ENCODE measurements around the gene ZNF155. TPM values are rescaled to one million over a fixed set of nuclear protein-coding genes. Genes with fewer than 3 reads are reported as not detected.
"Not testable (repeated sequence)": the region's sequence is repeated elsewhere in the genome, so short reads cannot be mapped to it uniquely, and the experiment has no call there.

The ZNF155 gene
- total RNA-seq (2014; rRNA removed; shearing (Covaris generic)), result 6.1 and 11.2 TPM in 2 replicates

DNA sequence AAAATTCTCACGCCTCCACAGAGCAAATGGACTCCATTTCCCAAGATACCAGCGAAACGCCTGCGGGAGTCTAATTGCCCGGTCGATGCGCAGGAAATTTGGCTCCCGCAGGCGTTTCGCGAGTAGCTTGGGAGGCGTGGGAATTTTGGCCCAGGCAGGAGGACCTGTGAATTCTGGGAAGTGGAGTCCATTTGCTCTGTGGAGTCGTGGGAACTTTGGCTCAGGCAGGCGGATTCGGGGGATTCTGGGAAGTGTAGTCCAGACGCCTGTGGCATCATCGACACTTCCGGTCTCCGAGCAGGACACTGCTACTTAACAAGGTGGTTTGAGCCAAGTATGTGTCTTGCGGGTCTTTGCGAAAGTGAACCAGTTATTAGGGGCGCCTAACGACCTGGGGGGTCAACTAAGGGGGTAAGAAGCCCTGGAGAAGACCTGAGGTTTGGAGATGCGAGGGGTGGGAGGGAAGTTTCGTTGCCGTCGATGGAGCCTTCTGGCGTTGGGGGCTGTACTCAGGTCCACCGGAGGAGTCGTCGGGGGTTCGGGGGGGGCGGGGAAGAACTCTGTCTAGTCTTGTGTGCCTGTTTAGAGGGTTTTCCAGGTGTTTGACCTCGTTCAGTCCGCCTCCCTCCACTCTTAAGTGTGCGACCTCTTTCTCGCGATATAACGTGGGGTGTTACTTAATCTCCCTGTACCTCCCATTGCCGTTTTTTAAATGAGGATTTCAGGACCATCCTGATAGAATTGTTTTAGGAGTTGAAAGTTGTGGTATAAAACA is at the start of gene ZNF155:
Gene ZNF155 (plus strand): TSS at position 277 of the 775 bp plus-strand sequence. CDS start 4,356 bp downstream, outside the sequence.
- Histone ChIP-seq H3K9me3 (replicated peaks) (peaks cover 7% of the 10 kb centered on the region; the same call in 1 of the 2 replicates), H3K4me3 (peak within 1 kb of the TSS; percentile 54), H3K36me3 (peaks cover 16% of the 10 kb centered on the region), H3K4me1 (replicated peaks) (no peaks in the 10 kb centered on the region), H3K27me3 (replicated peaks) (no peaks in the 10 kb centered on the region), H3K27ac (0 out of 2 replicates have a peak within 1 kb of the TSS, but pooled peaks have one; percentile 21)
- peak; percentile 85 to 95 for DNase-seq (ENCODE audit: low read depth in 1 of 2, low spot score in 2 of 2)

DNA sequence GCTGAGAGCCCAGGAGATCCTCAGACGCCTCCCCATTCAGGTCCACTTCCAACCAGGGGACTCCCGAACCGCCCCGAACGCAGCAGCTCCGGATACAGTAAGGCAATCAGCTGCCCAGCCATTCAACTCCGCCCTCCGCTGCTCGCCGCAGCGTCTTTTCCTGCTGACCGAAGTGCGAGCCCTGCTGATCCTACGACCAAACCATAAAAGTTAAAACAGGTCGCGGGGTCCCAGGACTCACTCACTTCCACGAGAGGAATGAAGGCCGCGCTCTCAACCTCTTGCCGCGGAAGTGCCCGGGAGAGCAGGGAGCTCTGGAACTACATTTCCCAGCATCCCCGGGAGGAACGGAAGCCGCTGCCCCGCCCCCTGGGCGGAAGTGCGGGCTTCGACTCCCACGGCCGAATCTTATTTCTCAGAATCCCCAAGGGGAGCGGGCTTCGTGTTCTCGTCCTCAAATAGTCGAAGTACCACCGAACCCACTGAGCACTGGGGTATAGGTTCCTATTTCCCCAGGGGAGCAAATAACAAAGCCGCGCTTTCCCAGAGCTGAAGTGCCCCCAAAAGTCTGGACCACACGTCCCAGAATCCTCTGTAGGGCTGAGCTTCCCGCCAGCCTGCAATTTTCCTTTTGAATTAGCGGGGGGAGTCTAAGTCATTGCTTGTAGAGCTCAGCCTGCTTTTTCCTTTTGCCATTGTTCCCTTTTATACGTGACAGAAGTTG is 48.8 kb upstream of the ZNF155 start, which contains the start of gene ZNF45:
Gene ZNF45 (minus strand): TSS at position 298 of the 724 bp plus-strand sequence. CDS start 13,097 bp downstream, outside the sequence.
- Histone ChIP-seq H3K4me3 (peak within 1 kb of the TSS; percentile 57), H3K27me3 (replicated peaks) (no peaks in the 10 kb centered on the region), H3K4me1 (replicated peaks) (peaks cover 4% of the 10 kb centered on the region), H3K9me3 (replicated peaks) (peaks cover 7% of the 10 kb centered on the region; the same call in 1 of the 2 replicates), H3K36me3 (peaks cover 32% of the 10 kb centered on the region), H3K27ac (peak within 1 kb of the TSS; percentile 61)
- peak; percentile 91 to 95 for DNase-seq (ENCODE audit: low read depth in 1 of 2, low spot score in 2 of 2)

DNA sequence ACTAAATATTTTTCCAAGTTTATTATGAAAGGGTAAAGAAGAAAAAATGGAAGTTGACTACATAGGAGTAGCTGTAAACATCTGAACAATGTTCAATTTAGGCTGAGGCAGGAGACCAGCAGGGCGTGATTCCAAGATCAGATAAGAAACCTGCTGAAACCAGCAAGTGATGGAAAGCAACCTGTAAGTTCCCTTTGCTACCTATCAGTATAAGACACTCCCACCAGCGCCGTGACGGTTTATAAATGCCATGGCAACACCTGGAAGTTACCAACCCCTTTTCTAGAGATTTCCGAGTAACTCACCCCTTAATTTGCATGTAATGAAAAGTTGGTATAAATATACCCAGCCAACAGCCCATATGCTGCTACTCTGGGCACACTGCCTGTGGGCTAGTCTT is 47.8 kb upstream of the ZNF155 start:
- no peaks in the 10 kb centered on the region for H3K27me3 ChIP-seq (replicated peaks)
- no peak overlapping the region for H3K27ac ChIP-seq
- peaks cover 23% of the 10 kb centered on the region for H3K36me3 ChIP-seq
- peaks cover 4% of the 10 kb centered on the region for H3K4me1 ChIP-seq (replicated peaks)
- H3K4me3 ChIP-seq, result no peak overlapping the region
- DNase-seq (ENCODE audit: low read depth in 1 of 2, low spot score in 2 of 2), result no peak
- H3K9me3 ChIP-seq (replicated peaks), result peaks cover 7% of the 10 kb centered on the region; the same call in 1 of the 2 replicates

DNA sequence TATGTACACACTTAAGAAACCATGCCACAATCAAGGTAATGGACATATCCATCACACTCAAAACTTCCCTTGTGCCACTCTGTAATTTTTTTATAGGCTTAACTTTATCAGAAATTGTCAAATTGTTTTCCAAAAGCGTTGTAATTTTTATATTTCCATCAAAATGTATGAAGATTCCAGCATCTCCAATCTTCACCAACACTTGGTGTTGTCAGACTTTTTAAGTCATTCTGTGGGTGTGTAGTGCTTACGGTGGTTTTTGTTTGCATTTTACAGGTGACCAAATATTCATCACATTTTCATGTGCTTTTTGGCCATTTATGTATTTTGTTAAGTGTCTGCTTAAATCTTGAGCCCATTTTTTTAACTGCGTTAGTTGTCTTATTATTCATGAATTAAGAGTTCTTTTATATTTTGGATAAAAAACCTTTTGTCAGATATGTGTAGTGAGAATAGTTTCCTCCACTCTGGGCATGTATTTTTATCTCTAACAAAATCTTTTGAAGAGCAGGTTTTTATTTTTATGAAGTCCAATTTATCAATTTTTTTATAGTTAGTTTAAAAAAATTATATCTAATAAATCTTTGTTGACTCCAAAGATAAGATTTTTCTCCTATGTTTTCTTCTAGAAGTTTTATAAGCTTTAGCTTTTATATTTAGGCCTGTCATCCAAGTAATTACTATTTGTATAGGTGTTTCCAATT is 44.3 kb upstream of the ZNF155 start:
- H3K27me3 ChIP-seq (replicated peaks), result no peaks in the 10 kb centered on the region
- H3K36me3 ChIP-seq, result no peaks in the 10 kb centered on the region
- peaks cover 15% of the 10 kb centered on the region; the same call in 1 of the 2 replicates for H3K9me3 ChIP-seq (replicated peaks)

GRCh38 chr19:43940719-43941118 is 43.3 kb upstream of the ZNF155 start:
- DNase-seq (ENCODE audit: low read depth in 1 of 2, low spot score in 2 of 2), result no peak
- no peaks in the 10 kb centered on the region for H3K4me1 ChIP-seq (replicated peaks)
- H3K36me3 ChIP-seq, result no peaks in the 10 kb centered on the region
- no peaks in the 10 kb centered on the region for H3K27me3 ChIP-seq (replicated peaks)
- H3K4me3 ChIP-seq, result no peak overlapping the region
- no peak overlapping the region for H3K27ac ChIP-seq
- peaks cover 15% of the 10 kb centered on the region; the same call in 1 of the 2 replicates for H3K9me3 ChIP-seq (replicated peaks)

More for the DNA sequence above, 44.3 kb upstream of the ZNF155 start:
- no peak for DNase-seq (ENCODE audit: low read depth in 1 of 2, low spot score in 2 of 2)
- Histone ChIP-seq H3K4me1 (replicated peaks) (no peaks in the 10 kb centered on the region), H3K27ac (no peak overlapping the region), H3K4me3 (no peak overlapping the region)

DNA sequence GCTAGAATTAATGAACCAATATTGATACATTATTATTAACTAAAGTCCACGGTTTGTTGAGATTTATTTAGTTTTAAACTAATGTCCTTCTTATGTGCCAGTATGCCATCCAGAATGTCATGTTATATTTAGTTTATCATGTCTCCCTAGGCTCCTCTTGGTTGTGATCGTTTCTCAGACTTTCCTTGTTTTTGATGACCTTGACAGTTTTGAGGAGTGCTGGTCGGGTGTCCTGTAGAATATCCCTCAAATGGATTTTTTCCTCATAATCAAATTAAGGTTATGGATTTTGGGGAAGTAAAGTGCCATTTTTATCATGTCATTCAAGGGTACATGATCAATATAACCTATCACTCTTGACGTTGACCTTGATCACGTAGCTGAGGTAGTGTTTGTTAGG is 42.8 kb upstream of the ZNF155 start:
- no peaks in the 10 kb centered on the region for H3K4me1 ChIP-seq (replicated peaks)
- H3K27me3 ChIP-seq (replicated peaks), result no peaks in the 10 kb centered on the region
- peaks cover 15% of the 10 kb centered on the region; the same call in 1 of the 2 replicates for H3K9me3 ChIP-seq (replicated peaks)
- H3K27ac ChIP-seq, result no peak overlapping the region
- no peak overlapping the region for H3K4me3 ChIP-seq
- no peak for DNase-seq (ENCODE audit: low read depth in 1 of 2, low spot score in 2 of 2)
- H3K36me3 ChIP-seq, result no peaks in the 10 kb centered on the region

DNA sequence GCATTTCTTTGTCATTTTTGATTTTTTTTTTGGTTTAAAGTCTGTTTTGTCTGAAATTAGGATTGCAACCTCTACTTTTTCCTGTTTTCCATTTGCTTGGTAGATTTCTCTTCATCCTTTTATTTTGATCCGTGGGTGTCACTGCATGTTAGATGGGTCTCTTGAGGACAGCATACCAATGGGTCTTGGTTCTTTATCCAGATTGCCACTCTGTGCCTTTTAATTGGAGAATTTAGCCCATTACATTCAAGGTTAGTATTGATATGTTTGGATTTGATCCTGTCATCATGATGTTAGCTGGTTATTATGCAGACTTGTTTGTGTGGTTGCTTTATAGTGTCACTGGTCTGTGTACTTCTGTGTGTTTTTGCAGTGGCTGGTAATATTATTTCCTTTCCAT is 36.6 kb upstream of the ZNF155 start:
- H3K4me3 ChIP-seq; H3K27me3 ChIP-seq (replicated peaks); H3K4me1 ChIP-seq (replicated peaks); H3K27ac ChIP-seq; H3K36me3 ChIP-seq; DNase-seq (ENCODE audit: low read depth in 1 of 2, low spot score in 2 of 2): not testable (repeated sequence)
- peaks cover 17% of the 10 kb centered on the region for H3K9me3 ChIP-seq (replicated peaks)

- H3K4me3 ChIP-seq; H3K27me3 ChIP-seq (replicated peaks); DNase-seq (ENCODE audit: low read depth in 1 of 2, low spot score in 2 of 2); H3K36me3 ChIP-seq; H3K27ac ChIP-seq; H3K4me1 ChIP-seq (replicated peaks): not testable (repeated sequence)
- H3K9me3 ChIP-seq (replicated peaks), result peaks cover 13% of the 10 kb centered on the region
Observed at GRCh38 chr19:43949803-43950202, 34.2 kb upstream of the ZNF155 start.

GRCh38 chr19:43950834-43951645 is 32.9 kb upstream of the ZNF155 start, which contains the start of gene ZNF221:
TSS of gene ZNF221 (plus strand) at chr19:43951228. CDS start at chr19:43962727, 11,499 bp downstream.
- Histone ChIP-seq H3K36me3 (no peaks in the 10 kb centered on the region; the same call in 1 of the 2 replicates), H3K4me1 (replicated peaks) (no peaks in the 10 kb centered on the region), H3K4me3 (peak within 1 kb of the TSS; percentile 57), H3K9me3 (replicated peaks) (peaks cover 13% of the 10 kb centered on the region), H3K27me3 (replicated peaks) (no peaks in the 10 kb centered on the region), H3K27ac (peak within 1 kb of the TSS; percentile 39)
- DNase-seq (ENCODE audit: low read depth in 1 of 2, low spot score in 2 of 2), result peak; percentile 91 to 94

- Histone ChIP-seq H3K27me3 (replicated peaks) (no peaks in the 10 kb centered on the region), H3K4me1 (replicated peaks) (no peaks in the 10 kb centered on the region), H3K9me3 (replicated peaks) (peaks cover 16% of the 10 kb centered on the region), H3K4me3 (no peak overlapping the region), H3K36me3 (peaks cover 14% of the 10 kb centered on the region), H3K27ac (no peak overlapping the region)
- no peak for DNase-seq (ENCODE audit: low read depth in 1 of 2, low spot score in 2 of 2)
Observed at GRCh38 chr19:43956827-43957226, 27.2 kb upstream of the ZNF155 start.

GRCh38 chr19:43957891-43958290 is 26.1 kb upstream of the ZNF155 start:
- Histone ChIP-seq H3K27me3 (replicated peaks) (no peaks in the 10 kb centered on the region), H3K4me1 (replicated peaks) (peaks cover 9% of the 10 kb centered on the region), H3K27ac (no peak overlapping the region), H3K4me3 (no peak overlapping the region), H3K9me3 (replicated peaks) (peaks cover 17% of the 10 kb centered on the region), H3K36me3 (peaks cover 14% of the 10 kb centered on the region)
- no peak for DNase-seq (ENCODE audit: low read depth in 1 of 2, low spot score in 2 of 2)

DNA sequence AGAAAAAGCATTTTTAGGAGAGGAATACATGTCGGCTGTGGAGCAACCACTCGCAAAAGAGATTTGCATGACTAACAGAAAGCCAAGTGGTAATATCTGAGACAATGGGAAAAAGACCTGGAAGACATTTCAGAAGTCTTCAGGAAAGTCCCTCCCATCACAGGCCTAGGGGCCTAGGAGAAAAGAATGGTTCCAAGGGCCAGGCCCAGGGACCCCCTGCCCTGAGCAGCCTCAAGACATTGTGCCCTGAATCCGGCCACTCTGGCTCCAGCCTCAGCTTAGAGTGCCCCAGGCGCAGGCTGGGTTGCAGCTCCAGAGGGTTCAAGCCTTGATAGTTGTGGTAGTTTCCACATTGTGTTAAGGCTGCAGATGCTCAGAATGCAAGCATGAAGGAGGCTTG is 23.6 kb upstream of the ZNF155 start:
- no peak overlapping the region for H3K27ac ChIP-seq
- DNase-seq (ENCODE audit: low read depth in 1 of 2, low spot score in 2 of 2), result no peak
- no peaks in the 10 kb centered on the region for H3K27me3 ChIP-seq (replicated peaks)
- peaks cover 37% of the 10 kb centered on the region for H3K36me3 ChIP-seq
- H3K4me1 ChIP-seq (replicated peaks), result peaks cover 17% of the 10 kb centered on the region
- no peak overlapping the region for H3K4me3 ChIP-seq
- peaks cover 37% of the 10 kb centered on the region for H3K9me3 ChIP-seq (replicated peaks)

Data from SJSA1 (cell line).